DND-41 (cell line): ENCODE results near the gene LDLR.

ENCODE experiments used
- ATAC-seq: fragments of 200-7000 bp; cut with Tn5 transposase; 3 replicates; pipeline ENCODE4 v1.9.1; 2021; ENCODE audit warnings: low read depth; ENCODE audit not compliant: insufficient read depth
- DNase-seq: peaks from one replicate; pipeline ENCODE4 v3.0.0-alpha.2; 2020
- H2AFZ ChIP-seq: 2 replicates; pipeline ENCODE4 v1.6.0; 2012; ENCODE audit warnings: low read depth, low read length
- H3K27ac ChIP-seq: 2 replicates; pipeline ENCODE4 v1.5.1; 2012; ENCODE audit warnings: low read length, inconsistent platforms
- H3K27me3 ChIP-seq: fragments of 200-600 bp; sonication (generic); 2 replicates; pipeline ENCODE4 v1.6.0; 2012; ENCODE audit warnings: low read length, mild to moderate bottlenecking, inconsistent platforms; ENCODE audit not compliant: insufficient read depth, poor library complexity
- H3K36me3 ChIP-seq: 2 replicates; pipeline ENCODE4 v1.5.1; 2012; ENCODE audit warnings: low read length, inconsistent platforms; ENCODE audit not compliant: insufficient read depth
- H3K4me1 ChIP-seq: 2 replicates; pipeline ENCODE4 v1.5.1; 2012; ENCODE audit warnings: mild to moderate bottlenecking, low read length; ENCODE audit not compliant: insufficient read depth
- H3K4me2 ChIP-seq: 2 replicates; pipeline ENCODE4 v1.6.0; 2012; ENCODE audit warnings: mild to moderate bottlenecking, moderate library complexity, low read length, inconsistent platforms; ENCODE audit not compliant: insufficient read depth
- H3K4me3 ChIP-seq, 2 experiments: fragments of 200-600 bp in 1 of 2; shearing (Covaris generic) in 1 of 2; 2 replicates each; pipeline ENCODE4 v1.5.1; 2012 to 2016; ENCODE audit warnings: inconsistent platforms in 2 of 2, low read length in 2 of 2, mild to moderate bottlenecking in 2 of 2, low read depth in 1 of 2, moderate library complexity in 1 of 2
- H3K79me2 ChIP-seq: 2 replicates; pipeline ENCODE4 v1.6.0; 2012; ENCODE audit warnings: low read length, inconsistent platforms; ENCODE audit not compliant: insufficient read depth
- H3K9ac ChIP-seq: 2 replicates; pipeline ENCODE4 v1.6.0; 2012; ENCODE audit warnings: low read depth, mild to moderate bottlenecking, inconsistent platforms, low read length, moderate library complexity
- H3K9me3 ChIP-seq: 2 replicates; pipeline ENCODE4 v1.5.1; 2012; ENCODE audit warnings: low read length, moderate library complexity, mild to moderate bottlenecking, inconsistent platforms; ENCODE audit not compliant: insufficient read depth, severe bottlenecking
- H4K20me1 ChIP-seq: 2 replicates; pipeline ENCODE4 v1.6.0; 2012; ENCODE audit warnings: low read length; ENCODE audit not compliant: insufficient read depth
- EZH2 ChIP-seq: IDR thresholded peaks from 3 replicates; pipeline ENCODE4 v1.6.1; 2012; ENCODE audit warnings: borderline replicate concordance, low read depth, mild to moderate bottlenecking, moderate library complexity, low read length, inconsistent platforms; ENCODE audit not compliant: severe bottlenecking
- TF ChIP-seq, protein P1 (sequence below): IDR thresholded peaks from 2 replicates; pipeline ENCODE4 v1.5.1; 2012; ENCODE audit warnings: borderline replicate concordance, low read length, moderate library complexity, mild to moderate bottlenecking; ENCODE audit not compliant: poor library complexity, severe bottlenecking; ENCODE audit errors: extremely low read depth

Gene LDLR

DNA sequence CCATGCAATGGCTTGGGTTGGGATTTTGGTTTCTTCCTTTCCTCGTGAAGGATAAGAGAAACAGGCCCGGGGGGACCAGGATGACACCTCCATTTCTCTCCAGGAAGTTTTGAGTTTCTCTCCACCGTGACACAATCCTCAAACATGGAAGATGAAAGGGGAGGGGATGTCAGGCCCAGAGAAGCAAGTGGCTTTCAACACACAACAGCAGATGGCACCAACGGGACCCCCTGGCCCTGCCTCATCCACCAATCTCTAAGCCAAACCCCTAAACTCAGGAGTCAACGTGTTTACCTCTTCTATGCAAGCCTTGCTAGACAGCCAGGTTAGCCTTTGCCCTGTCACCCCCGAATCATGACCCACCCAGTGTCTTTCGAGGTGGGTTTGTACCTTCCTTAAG, 42.2 kb downstream of the LDLR start:
- no peaks in the 10 kb centered on the region for H3K4me1 ChIP-seq
- peaks cover 3% of the 10 kb centered on the region for H3K79me2 ChIP-seq
- H3K9me3 ChIP-seq = no peaks in the 10 kb centered on the region
- TF ChIP-seq EZH2 = no peak
- TF ChIP-seq, protein P1, sequence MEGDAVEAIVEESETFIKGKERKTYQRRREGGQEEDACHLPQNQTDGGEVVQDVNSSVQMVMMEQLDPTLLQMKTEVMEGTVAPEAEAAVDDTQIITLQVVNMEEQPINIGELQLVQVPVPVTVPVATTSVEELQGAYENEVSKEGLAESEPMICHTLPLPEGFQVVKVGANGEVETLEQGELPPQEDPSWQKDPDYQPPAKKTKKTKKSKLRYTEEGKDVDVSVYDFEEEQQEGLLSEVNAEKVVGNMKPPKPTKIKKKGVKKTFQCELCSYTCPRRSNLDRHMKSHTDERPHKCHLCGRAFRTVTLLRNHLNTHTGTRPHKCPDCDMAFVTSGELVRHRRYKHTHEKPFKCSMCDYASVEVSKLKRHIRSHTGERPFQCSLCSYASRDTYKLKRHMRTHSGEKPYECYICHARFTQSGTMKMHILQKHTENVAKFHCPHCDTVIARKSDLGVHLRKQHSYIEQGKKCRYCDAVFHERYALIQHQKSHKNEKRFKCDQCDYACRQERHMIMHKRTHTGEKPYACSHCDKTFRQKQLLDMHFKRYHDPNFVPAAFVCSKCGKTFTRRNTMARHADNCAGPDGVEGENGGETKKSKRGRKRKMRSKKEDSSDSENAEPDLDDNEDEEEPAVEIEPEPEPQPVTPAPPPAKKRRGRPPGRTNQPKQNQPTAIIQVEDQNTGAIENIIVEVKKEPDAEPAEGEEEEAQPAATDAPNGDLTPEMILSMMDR = no peak
- DNase-seq (no peak), ATAC-seq (no peak)
- H3K4me2 ChIP-seq = no peak overlapping the region
- peaks cover 32% of the 10 kb centered on the region for H4K20me1 ChIP-seq
- no peak overlapping the region for H3K27ac ChIP-seq
- no peak overlapping the region for H3K4me3 ChIP-seq
- H3K27me3 ChIP-seq = no peaks in the 10 kb centered on the region
- no peak overlapping the region for H2AFZ ChIP-seq
- no peak overlapping the region for H3K9ac ChIP-seq
- peaks cover 71% of the 10 kb centered on the region for H3K36me3 ChIP-seq

DNA sequence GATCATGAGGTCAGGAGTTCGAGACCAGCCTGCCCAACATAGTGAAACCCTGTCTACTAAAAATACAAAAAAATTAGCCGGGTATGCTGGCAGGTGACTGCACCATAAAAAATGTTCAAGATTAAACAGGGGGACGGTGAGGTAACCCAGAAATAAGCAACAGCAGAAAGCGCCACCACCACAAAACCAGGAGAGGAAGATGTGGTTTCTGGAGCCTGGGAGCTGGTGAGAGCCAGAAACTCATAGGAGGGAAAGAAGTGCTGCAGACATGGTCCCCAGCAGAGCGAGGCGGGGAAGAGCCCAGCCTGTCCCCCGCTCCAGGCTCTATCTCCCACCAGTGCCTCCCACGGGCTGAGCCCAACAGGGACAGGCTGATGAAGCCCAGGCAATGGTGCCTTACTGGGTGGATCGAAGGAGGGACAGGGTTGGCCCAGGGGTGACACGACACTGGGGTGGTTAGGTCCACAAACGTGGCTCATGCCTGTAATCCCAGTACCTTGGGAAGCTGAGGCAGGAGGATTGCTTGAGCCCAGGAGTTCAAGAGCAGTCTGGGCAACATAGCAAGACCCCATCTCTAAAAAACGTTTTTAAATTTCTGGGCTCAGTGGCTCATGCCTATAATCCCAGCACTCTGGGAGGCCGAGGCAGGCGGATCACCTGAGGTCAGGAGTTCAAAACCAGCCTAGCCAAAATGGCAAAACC, 47.3 kb downstream of the LDLR start:
- no peak for DNase-seq
- Histone ChIP-seq H3K9me3 (no peaks in the 10 kb centered on the region), H3K4me1 (no peaks in the 10 kb centered on the region), H3K27me3 (no peaks in the 10 kb centered on the region), H3K36me3 (peaks cover 20% of the 10 kb centered on the region), H3K4me2 (no peak overlapping the region), H3K79me2 (no peaks in the 10 kb centered on the region), H3K4me3 (no peak overlapping the region), H2AFZ (no peak overlapping the region), H3K27ac (no peak overlapping the region), H4K20me1 (peaks cover 22% of the 10 kb centered on the region), H3K9ac (no peak overlapping the region)
- TF ChIP-seq EZH2 = no peak
- TF ChIP-seq, protein P1 = no peak
- ATAC-seq = no peak

DNA sequence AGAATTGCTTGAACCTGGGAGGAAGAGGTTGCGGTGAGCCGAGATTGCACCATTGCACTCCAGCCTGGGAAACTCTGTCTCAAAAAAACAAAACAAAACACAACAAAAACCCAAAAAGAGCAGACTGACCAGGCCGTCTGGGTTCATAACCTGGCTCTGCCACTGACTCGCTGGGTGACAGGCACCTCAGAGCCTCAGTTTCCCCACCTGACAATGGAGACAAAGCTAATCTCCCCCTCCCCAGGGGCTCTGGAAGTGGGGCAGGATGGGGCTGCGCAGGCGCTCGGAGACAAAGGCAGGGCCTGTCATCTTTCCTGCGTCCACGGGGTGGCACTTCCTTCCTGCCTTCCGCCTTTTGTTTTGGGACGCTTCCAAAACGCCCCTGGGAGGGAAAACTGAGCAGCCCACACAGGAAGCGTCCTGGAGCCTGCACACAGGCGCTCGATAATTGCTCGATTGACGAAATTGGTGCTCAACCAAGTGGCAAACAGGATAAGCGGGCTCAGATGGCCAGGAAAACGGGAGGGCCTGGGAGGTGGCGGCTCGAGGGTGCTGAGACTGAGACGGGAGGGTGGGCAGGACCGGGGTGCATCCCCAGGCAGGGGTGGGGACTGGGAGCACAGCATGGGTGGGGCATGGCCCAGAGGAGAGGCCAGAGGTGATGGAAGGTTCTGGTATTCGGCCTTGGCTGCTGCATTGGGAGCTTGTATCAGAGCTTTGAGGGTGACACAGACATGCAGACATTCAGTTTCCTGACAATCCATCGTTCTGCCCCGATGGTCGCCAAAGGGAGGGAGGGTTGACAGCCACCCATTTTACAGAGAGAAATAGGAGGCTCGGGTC, 48.5 kb downstream of the LDLR start:
- TF ChIP-seq, protein P1 = peak; percentile 29
- TF ChIP-seq EZH2 = no peak
- Histone ChIP-seq H3K9ac (no peak overlapping the region), H3K36me3 (peaks cover 17% of the 10 kb centered on the region), H3K79me2 (no peaks in the 10 kb centered on the region), H3K9me3 (no peaks in the 10 kb centered on the region), H3K27me3 (no peaks in the 10 kb centered on the region), H4K20me1 (peaks cover 13% of the 10 kb centered on the region), H3K4me2 (no peak overlapping the region), H3K4me1 (no peaks in the 10 kb centered on the region; the same call in 1 of the 2 replicates), H2AFZ (no peak overlapping the region), H3K27ac (no peak overlapping the region), H3K4me3 (no peak overlapping the region)
- ATAC-seq (peak; percentile 20; the same call in 2 of the 3 replicates), DNase-seq (peak; percentile 41)
